Measurements from ENCODE around the gene CDC42BPG. TPM values are rescaled to one million over a fixed set of nuclear protein-coding genes. Genes with fewer than 3 reads are reported as not detected.

The CDC42BPG gene
- total and polyA plus RNA-seq, 9 of the 15 experiments (the other 6 are each of a cell fraction or from before 2014, with no cell fraction given): 0.04 to 8.8 (median 2.1) TPM

GRCh38 chr11:64844330-64845128 is at the start of gene CDC42BPG (continued):
- TF ChIP-seq SUPT5H (IDR thresholded peaks at IDR 0.05) (no peak; the same call in 1 of the 2 replicates), MBD2 (IDR thresholded peaks at IDR 0.05; ENCODE audit: borderline replicate concordance, low read depth) (no peak), CUX1 (CRISPR knock-in tag; IDR thresholded peaks at IDR 0.05) (no peak), U2AF1 (optimal IDR thresholded peaks at IDR 0.05; ENCODE audit: low read depth, low read length) (no peak), NBN (IDR thresholded peaks at IDR 0.05; ENCODE audit: low read depth) (no peak), NFE2L1 (tag; IDR thresholded peaks at IDR 0.05; ENCODE audit: borderline replicate concordance, low read depth) (no peak)
- TF ChIP-seq, protein P1, sequence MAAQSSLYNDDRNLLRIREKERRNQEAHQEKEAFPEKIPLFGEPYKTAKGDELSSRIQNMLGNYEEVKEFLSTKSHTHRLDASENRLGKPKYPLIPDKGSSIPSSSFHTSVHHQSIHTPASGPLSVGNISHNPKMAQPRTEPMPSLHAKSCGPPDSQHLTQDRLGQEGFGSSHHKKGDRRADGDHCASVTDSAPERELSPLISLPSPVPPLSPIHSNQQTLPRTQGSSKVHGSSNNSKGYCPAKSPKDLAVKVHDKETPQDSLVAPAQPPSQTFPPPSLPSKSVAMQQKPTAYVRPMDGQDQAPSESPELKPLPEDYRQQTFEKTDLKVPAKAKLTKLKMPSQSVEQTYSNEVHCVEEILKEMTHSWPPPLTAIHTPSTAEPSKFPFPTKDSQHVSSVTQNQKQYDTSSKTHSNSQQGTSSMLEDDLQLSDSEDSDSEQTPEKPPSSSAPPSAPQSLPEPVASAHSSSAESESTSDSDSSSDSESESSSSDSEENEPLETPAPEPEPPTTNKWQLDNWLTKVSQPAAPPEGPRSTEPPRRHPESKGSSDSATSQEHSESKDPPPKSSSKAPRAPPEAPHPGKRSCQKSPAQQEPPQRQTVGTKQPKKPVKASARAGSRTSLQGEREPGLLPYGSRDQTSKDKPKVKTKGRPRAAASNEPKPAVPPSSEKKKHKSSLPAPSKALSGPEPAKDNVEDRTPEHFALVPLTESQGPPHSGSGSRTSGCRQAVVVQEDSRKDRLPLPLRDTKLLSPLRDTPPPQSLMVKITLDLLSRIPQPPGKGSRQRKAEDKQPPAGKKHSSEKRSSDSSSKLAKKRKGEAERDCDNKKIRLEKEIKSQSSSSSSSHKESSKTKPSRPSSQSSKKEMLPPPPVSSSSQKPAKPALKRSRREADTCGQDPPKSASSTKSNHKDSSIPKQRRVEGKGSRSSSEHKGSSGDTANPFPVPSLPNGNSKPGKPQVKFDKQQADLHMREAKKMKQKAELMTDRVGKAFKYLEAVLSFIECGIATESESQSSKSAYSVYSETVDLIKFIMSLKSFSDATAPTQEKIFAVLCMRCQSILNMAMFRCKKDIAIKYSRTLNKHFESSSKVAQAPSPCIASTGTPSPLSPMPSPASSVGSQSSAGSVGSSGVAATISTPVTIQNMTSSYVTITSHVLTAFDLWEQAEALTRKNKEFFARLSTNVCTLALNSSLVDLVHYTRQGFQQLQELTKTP (IDR thresholded peaks at IDR 0.05; ENCODE audit: low read depth in 1 of 2, partially characterized antibody in 2 of 2): peak in 1 of 2 experiments; percentile 63
- TF ChIP-seq, protein P2, sequence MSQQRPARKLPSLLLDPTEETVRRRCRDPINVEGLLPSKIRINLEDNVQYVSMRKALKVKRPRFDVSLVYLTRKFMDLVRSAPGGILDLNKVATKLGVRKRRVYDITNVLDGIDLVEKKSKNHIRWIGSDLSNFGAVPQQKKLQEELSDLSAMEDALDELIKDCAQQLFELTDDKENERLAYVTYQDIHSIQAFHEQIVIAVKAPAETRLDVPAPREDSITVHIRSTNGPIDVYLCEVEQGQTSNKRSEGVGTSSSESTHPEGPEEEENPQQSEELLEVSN (IDR thresholded peaks at IDR 0.05; ENCODE audit: borderline replicate concordance in 1 of 2, extremely low read depth in 1 of 2, insufficient read depth in 1 of 2, insufficient read length in 1 of 2, low read depth in 1 of 2, low read length in 1 of 2, poor library complexity in 1 of 2, severe bottlenecking in 1 of 2): peak; percentile 74 to 90
- TF ChIP-seq, protein P3, sequence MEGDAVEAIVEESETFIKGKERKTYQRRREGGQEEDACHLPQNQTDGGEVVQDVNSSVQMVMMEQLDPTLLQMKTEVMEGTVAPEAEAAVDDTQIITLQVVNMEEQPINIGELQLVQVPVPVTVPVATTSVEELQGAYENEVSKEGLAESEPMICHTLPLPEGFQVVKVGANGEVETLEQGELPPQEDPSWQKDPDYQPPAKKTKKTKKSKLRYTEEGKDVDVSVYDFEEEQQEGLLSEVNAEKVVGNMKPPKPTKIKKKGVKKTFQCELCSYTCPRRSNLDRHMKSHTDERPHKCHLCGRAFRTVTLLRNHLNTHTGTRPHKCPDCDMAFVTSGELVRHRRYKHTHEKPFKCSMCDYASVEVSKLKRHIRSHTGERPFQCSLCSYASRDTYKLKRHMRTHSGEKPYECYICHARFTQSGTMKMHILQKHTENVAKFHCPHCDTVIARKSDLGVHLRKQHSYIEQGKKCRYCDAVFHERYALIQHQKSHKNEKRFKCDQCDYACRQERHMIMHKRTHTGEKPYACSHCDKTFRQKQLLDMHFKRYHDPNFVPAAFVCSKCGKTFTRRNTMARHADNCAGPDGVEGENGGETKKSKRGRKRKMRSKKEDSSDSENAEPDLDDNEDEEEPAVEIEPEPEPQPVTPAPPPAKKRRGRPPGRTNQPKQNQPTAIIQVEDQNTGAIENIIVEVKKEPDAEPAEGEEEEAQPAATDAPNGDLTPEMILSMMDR (IDR thresholded peaks at IDR 0.05 in 2 of 3, conservative IDR thresholded peaks at IDR 0.05 in 1 of 3; ENCODE audit: insufficient read depth in 2 of 3, low read depth in 1 of 3, low read length in 3 of 3): peak; percentile 54 to 88 (median 68)
- TF ChIP-seq, protein P4, sequence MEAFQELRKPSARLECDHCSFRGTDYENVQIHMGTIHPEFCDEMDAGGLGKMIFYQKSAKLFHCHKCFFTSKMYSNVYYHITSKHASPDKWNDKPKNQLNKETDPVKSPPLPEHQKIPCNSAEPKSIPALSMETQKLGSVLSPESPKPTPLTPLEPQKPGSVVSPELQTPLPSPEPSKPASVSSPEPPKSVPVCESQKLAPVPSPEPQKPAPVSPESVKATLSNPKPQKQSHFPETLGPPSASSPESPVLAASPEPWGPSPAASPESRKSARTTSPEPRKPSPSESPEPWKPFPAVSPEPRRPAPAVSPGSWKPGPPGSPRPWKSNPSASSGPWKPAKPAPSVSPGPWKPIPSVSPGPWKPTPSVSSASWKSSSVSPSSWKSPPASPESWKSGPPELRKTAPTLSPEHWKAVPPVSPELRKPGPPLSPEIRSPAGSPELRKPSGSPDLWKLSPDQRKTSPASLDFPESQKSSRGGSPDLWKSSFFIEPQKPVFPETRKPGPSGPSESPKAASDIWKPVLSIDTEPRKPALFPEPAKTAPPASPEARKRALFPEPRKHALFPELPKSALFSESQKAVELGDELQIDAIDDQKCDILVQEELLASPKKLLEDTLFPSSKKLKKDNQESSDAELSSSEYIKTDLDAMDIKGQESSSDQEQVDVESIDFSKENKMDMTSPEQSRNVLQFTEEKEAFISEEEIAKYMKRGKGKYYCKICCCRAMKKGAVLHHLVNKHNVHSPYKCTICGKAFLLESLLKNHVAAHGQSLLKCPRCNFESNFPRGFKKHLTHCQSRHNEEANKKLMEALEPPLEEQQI (IDR thresholded peaks at IDR 0.05): no peak

All from K562 (cell line).